AG10803 (cell line): ENCODE results near the gene PLXNB2.

Source experiments
- DNase-seq: peaks from one replicate; pipeline ENCODE4 v3.0.0; 2010; ENCODE audit warnings: low read depth
- H3K4me3 ChIP-seq: 2 replicates; pipeline ENCODE4 v1.5.1; 2011; ENCODE audit warnings: mild to moderate bottlenecking, low read length, control low read depth
- CTCF ChIP-seq: conservative IDR thresholded peaks from 2 replicates; pipeline ENCODE4 v1.5.1; 2011; ENCODE audit warnings: mild to moderate bottlenecking, low read length, control low read depth, inconsistent platforms

The PLXNB2 gene

GRCh38 chr22:50250555-50251476 is 56.6 kb downstream of the PLXNB2 start, which contains the start of gene HDAC10:
HDAC10 (minus strand) TSS chr22:50251265; CDS start chr22:50251032, 233 bp downstream.
- peak within 1 kb of the TSS; percentile 80 for H3K4me3 ChIP-seq
- TF ChIP-seq CTCF = no peak
- DNase-seq = peak; percentile 75

- H3K4me3 ChIP-seq = peak overlapping the region; percentile 80
- TF ChIP-seq CTCF = no peak
- DNase-seq = no peak
Observed at GRCh38 chr22:50250249-50250554, 57.2 kb downstream of the PLXNB2 start.

GRCh38 chr22:50249341-50250248 is 57.9 kb downstream of the PLXNB2 start:
- TF ChIP-seq CTCF = no peak
- H3K4me3 ChIP-seq = peak overlapping the region; percentile 80
- DNase-seq = no peak

- no peak for DNase-seq
- TF ChIP-seq CTCF = no peak
- no peak overlapping the region for H3K4me3 ChIP-seq
Observed at GRCh38 chr22:50248196-50249081, 59.0 kb downstream of the PLXNB2 start.

GRCh38 chr22:50247748-50248147 is 59.7 kb downstream of the PLXNB2 start:
- no peak overlapping the region for H3K4me3 ChIP-seq
- DNase-seq = peak; percentile 50
- TF ChIP-seq CTCF = no peak

- H3K4me3 ChIP-seq = peak overlapping the region; percentile 97
- DNase-seq = no peak
- peak; percentile 10; the same call in 1 of the 2 replicates for TF ChIP-seq CTCF
Observed at GRCh38 chr22:50246242-50247175, 60.9 kb downstream of the PLXNB2 start.
